Right lobe of liver (tissue), 4 donors: ENCODE data around the gene CCNB1IP1.

Source experiments
- POLR2A ChIP-seq: fragments of 450-650 bp; IDR thresholded peaks from one replicate; pipeline ENCODE4 v1.6.1; 2017; ENCODE audit warnings: antibody characterized with exemption, mild to moderate bottlenecking
- TF ChIP-seq, protein P1 (sequence below), 4 donors: fragments of 200-600 bp in 3 of 4; fragments of 450-650 bp in 1 of 4; IDR thresholded peaks; one replicate each; pipeline versions ENCODE4 v1.5.1 to v1.8.0; 2016 to 2022; ENCODE audit warnings: antibody characterized with exemption in 4 of 4, mild to moderate bottlenecking in 2 of 4
- donor health status: DM: no; HTN: no; CAD: no.
- donor health status: DM: no; HTN: no; CAD: no.
- donor health status: DM: no; HTN: yes; CAD: no.

DNA sequence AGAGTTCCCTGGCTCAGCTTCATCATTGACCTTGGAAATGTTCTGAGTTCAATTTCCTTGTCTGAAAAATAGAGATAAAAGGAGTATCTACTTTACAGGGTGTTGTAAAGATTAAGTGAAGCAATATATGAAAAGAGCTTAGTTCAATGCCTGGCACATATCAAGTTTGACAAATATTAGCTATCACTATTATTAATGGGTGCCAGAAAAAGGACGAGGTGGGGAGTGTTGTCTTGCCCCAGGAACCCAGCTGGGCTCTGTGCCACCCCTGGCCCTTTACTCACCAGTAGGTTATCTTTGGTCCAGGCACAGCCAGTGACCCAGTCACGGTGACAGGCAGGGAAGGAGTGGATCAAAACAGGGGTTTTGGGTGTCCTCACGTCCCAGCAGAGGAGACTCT, 42.4 kb upstream of the CCNB1IP1 start:
- TF ChIP-seq, protein P1, sequence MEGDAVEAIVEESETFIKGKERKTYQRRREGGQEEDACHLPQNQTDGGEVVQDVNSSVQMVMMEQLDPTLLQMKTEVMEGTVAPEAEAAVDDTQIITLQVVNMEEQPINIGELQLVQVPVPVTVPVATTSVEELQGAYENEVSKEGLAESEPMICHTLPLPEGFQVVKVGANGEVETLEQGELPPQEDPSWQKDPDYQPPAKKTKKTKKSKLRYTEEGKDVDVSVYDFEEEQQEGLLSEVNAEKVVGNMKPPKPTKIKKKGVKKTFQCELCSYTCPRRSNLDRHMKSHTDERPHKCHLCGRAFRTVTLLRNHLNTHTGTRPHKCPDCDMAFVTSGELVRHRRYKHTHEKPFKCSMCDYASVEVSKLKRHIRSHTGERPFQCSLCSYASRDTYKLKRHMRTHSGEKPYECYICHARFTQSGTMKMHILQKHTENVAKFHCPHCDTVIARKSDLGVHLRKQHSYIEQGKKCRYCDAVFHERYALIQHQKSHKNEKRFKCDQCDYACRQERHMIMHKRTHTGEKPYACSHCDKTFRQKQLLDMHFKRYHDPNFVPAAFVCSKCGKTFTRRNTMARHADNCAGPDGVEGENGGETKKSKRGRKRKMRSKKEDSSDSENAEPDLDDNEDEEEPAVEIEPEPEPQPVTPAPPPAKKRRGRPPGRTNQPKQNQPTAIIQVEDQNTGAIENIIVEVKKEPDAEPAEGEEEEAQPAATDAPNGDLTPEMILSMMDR (IDR thresholded peaks at IDR 0.05): no peak
- no peak for TF ChIP-seq POLR2A
